Breast epithelium (tissue), 3 donors: Measurements from ENCODE around the gene TBC1D14.

Experiments used
- POLR2A ChIP-seq: fragments of 450-650 bp; IDR thresholded peaks from one replicate; pipeline ENCODE4 v1.6.1; 2016; ENCODE audit warnings: antibody characterized with exemption, mild to moderate bottlenecking, moderate library complexity
- TF ChIP-seq, protein P1 (sequence below), 3 donors: fragments of 450-650 bp; IDR thresholded peaks; one replicate each; pipeline ENCODE4 v1.5.1; 2016 to 2017; ENCODE audit warnings: antibody characterized with exemption in 3 of 3, mild to moderate bottlenecking in 3 of 3, moderate library complexity in 3 of 3

DNA sequence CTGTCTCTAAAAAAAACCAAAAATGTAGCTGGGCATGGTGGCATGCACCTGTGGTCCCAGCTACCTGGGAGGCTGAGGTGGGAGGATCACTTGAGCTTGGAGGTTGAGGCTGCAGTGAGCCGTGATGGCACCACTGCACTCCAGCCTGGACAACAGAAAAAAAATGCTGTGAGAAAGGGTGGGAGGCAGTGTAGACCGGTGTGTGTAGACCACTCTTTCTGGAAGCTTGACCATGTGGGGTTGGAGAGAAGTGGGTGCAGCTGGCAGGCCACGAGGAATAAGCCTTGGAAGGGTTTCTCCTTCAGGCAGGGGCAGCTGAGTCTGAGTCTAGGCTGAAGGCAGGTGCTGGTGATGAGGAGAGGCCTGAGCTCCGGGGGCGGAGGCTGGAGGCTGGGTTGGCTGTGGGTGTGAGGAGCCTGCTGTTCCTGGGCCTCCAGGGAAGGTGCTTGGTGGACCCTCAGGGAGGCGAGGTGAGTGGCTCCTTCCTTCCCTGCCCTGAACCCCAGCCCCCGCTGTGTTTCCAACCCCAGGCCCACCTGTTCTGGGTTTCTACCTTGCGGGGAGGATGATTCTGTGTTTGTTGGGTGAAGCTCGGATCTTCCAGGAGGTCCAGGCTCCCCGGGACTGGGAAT, 9.3 kb upstream of the TBC1D14 start:
- TF ChIP-seq, protein P1, sequence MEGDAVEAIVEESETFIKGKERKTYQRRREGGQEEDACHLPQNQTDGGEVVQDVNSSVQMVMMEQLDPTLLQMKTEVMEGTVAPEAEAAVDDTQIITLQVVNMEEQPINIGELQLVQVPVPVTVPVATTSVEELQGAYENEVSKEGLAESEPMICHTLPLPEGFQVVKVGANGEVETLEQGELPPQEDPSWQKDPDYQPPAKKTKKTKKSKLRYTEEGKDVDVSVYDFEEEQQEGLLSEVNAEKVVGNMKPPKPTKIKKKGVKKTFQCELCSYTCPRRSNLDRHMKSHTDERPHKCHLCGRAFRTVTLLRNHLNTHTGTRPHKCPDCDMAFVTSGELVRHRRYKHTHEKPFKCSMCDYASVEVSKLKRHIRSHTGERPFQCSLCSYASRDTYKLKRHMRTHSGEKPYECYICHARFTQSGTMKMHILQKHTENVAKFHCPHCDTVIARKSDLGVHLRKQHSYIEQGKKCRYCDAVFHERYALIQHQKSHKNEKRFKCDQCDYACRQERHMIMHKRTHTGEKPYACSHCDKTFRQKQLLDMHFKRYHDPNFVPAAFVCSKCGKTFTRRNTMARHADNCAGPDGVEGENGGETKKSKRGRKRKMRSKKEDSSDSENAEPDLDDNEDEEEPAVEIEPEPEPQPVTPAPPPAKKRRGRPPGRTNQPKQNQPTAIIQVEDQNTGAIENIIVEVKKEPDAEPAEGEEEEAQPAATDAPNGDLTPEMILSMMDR (IDR thresholded peaks at IDR 0.05) = no peak
- TF ChIP-seq POLR2A = no peak
